Peyer's patch (tissue), 4 donors: ENCODE data around the gene WDR64.

Experiments
- POLR2A ChIP-seq, 2 donors: fragments of 450-650 bp; IDR thresholded peaks; one replicate each; pipeline ENCODE4 v1.5.1; 2017; ENCODE audit warnings: antibody characterized with exemption in 2 of 2, mild to moderate bottlenecking in 2 of 2, moderate library complexity in 2 of 2
- TF ChIP-seq, protein P1 (sequence below), 6 experiments: fragments of 450-650 bp in 4 of 6; fragments of 200-600 bp in 2 of 6; sonication (generic) in 1 of 6; IDR thresholded peaks; one replicate each; pipeline ENCODE4 v1.5.1; 2017 to 2019; ENCODE audit warnings: antibody characterized with exemption in 6 of 6, mild to moderate bottlenecking in 3 of 6, moderate library complexity in 1 of 6

- TF ChIP-seq, protein P1, sequence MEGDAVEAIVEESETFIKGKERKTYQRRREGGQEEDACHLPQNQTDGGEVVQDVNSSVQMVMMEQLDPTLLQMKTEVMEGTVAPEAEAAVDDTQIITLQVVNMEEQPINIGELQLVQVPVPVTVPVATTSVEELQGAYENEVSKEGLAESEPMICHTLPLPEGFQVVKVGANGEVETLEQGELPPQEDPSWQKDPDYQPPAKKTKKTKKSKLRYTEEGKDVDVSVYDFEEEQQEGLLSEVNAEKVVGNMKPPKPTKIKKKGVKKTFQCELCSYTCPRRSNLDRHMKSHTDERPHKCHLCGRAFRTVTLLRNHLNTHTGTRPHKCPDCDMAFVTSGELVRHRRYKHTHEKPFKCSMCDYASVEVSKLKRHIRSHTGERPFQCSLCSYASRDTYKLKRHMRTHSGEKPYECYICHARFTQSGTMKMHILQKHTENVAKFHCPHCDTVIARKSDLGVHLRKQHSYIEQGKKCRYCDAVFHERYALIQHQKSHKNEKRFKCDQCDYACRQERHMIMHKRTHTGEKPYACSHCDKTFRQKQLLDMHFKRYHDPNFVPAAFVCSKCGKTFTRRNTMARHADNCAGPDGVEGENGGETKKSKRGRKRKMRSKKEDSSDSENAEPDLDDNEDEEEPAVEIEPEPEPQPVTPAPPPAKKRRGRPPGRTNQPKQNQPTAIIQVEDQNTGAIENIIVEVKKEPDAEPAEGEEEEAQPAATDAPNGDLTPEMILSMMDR (IDR thresholded peaks at IDR 0.05): no peak
- TF ChIP-seq POLR2A (IDR thresholded peaks at IDR 0.05): no peak
Observed at GRCh38 chr1:241642593-241642944, 9.5 kb upstream of the WDR64 start.
